Keratinocyte (primary cell): ENCODE measurements around the gene MIA. TPM values are rescaled to one million over a fixed set of nuclear protein-coding genes. Genes with fewer than 3 reads are reported as not detected.
A peak's percentile ranks its signal among the peaks of the same experiment; 100 is the strongest.
"Not testable (repeated sequence)": the region's sequence is repeated elsewhere in the genome, so short reads cannot be mapped to it uniquely, and the experiment has no call there.

Experiments used
- DNase-seq: peaks from one replicate; pipeline ENCODE4 v3.0.0-alpha.2; 2011; ENCODE audit warnings: low read depth, missing footprints, low spot score
- FAIRE-seq: peaks from 2 replicates; lab custom pipeline; 2011; peaks lifted over from hg19 to GRCh38; lab: Jason Lieb, UNC
- H2AFZ ChIP-seq: 2 replicates; pipeline ENCODE4 v1.6.0; 2012; ENCODE audit warnings: low read length, control low read depth, inconsistent platforms; ENCODE audit not compliant: control insufficient read depth
- H3K27ac ChIP-seq: 2 replicates; pipeline ENCODE4 v1.5.1; 2011; ENCODE audit warnings: low read length; ENCODE audit not compliant: control insufficient read depth, insufficient read depth
- H3K27me3 ChIP-seq: 3 replicates; pipeline ENCODE4 v1.6.0; 2011; ENCODE audit warnings: low read length; ENCODE audit not compliant: control insufficient read depth, insufficient read depth; ENCODE audit errors: extremely low read depth
- H3K36me3 ChIP-seq, 2 experiments: 2 replicates in 1 of 2; 3 replicates in 1 of 2; pipeline ENCODE4 v1.5.1; 2011; ENCODE audit warnings: low read length in 2 of 2, mild to moderate bottlenecking in 1 of 2; ENCODE audit not compliant: control insufficient read depth in 2 of 2, insufficient read depth in 2 of 2; ENCODE audit errors: extremely low read depth in 1 of 2
- H3K4me1 ChIP-seq: 3 replicates; pipeline ENCODE4 v1.5.1; 2011; ENCODE audit warnings: low read length; ENCODE audit not compliant: control insufficient read depth, insufficient read depth; ENCODE audit errors: extremely low read depth
- H3K4me2 ChIP-seq: 3 replicates; pipeline ENCODE4 v1.6.0; 2011; ENCODE audit warnings: low read depth, low read length; ENCODE audit not compliant: control insufficient read depth, insufficient read depth; ENCODE audit errors: extremely low read depth
- H3K4me3 ChIP-seq, 3 experiments: fragments of 200-600 bp in 1 of 3; sonication (generic) in 1 of 3; 2 replicates in 2 of 3; 3 replicates in 1 of 3; pipeline ENCODE4 v1.5.1; 2011 to 2016; ENCODE audit warnings: low read length in 3 of 3, mild to moderate bottlenecking in 3 of 3, control low read depth in 2 of 3, inconsistent platforms in 1 of 3, low read depth in 1 of 3, mixed read lengths in 1 of 3, mixed run types in 1 of 3, moderate library complexity in 1 of 3; ENCODE audit not compliant: control insufficient read depth in 2 of 3, insufficient read depth in 2 of 3; ENCODE audit errors: extremely low read depth in 1 of 3
- H3K79me2 ChIP-seq: 2 replicates; pipeline ENCODE4 v1.6.0; 2012; ENCODE audit warnings: low read length; ENCODE audit not compliant: control insufficient read depth, insufficient read depth
- H3K9ac ChIP-seq: 3 replicates; pipeline ENCODE4 v1.6.0; 2011; ENCODE audit warnings: low read length; ENCODE audit not compliant: control insufficient read depth, insufficient read depth; ENCODE audit errors: extremely low read depth
- H3K9me1 ChIP-seq: 3 replicates; pipeline ENCODE4 v1.6.0; 2011; ENCODE audit warnings: low read length; ENCODE audit not compliant: control insufficient read depth, insufficient read depth; ENCODE audit errors: extremely low read depth
- H3K9me3 ChIP-seq: 2 replicates; pipeline ENCODE4 v1.5.1; 2012; ENCODE audit warnings: low read depth, low read length; ENCODE audit not compliant: control insufficient read depth
- H4K20me1 ChIP-seq: 3 replicates; pipeline ENCODE4 v1.6.0; 2011; ENCODE audit warnings: low read length; ENCODE audit not compliant: control insufficient read depth, insufficient read depth; ENCODE audit errors: extremely low read depth
- dilution Hi-C: fragments of 300-500 bp; cut with MboI; formaldehyde crosslinking; loops from one replicate; pipeline ENCODE4 v1.7.0; 2020; ENCODE audit warnings: low sequenced_read_pairs; ENCODE audit not compliant: extremely low pct_ligation_motif_present
- polyA plus RNA-seq, 5 experiments: library from polyadenylated mRNA; depleted of rRNA in 3 of 5; stranded (reverse) in 3 of 5; stranded (forward) in 1 of 5; unstranded in 1 of 5; fragments of >200 nt; gene quantifications; 1 replicate in 1 of 5; 2 replicates in 3 of 5; 3 replicates in 1 of 5; pipeline versions ENCODE4 v1.2.1 to v1.2.3, GENCODE V29; 2011 to 2012; ENCODE audit warnings: missing spikeins in 2 of 5, low read depth in 1 of 5, low replicate concordance in 1 of 5
- TF ChIP-seq, protein P1 (sequence below), 3 experiments: IDR thresholded peaks in 1 of 3; conservative IDR thresholded peaks in 1 of 3; optimal IDR thresholded peaks in 1 of 3; 2 replicates in 2 of 3; 3 replicates in 1 of 3; pipeline versions ENCODE3 to v1.5.1; 2011; ENCODE audit warnings: low read length in 3 of 3, mild to moderate bottlenecking in 3 of 3, moderate library complexity in 2 of 3, control low read depth in 1 of 3, inconsistent platforms in 1 of 3; ENCODE audit not compliant: insufficient read depth in 2 of 3; ENCODE audit errors: extremely low read depth in 1 of 3

MIA gene
- polyA plus RNA-seq, 1 donor (not counting 4 experiments of a cell fraction or from before 2014, with no cell fraction given) = 3.4 TPM

DNA sequence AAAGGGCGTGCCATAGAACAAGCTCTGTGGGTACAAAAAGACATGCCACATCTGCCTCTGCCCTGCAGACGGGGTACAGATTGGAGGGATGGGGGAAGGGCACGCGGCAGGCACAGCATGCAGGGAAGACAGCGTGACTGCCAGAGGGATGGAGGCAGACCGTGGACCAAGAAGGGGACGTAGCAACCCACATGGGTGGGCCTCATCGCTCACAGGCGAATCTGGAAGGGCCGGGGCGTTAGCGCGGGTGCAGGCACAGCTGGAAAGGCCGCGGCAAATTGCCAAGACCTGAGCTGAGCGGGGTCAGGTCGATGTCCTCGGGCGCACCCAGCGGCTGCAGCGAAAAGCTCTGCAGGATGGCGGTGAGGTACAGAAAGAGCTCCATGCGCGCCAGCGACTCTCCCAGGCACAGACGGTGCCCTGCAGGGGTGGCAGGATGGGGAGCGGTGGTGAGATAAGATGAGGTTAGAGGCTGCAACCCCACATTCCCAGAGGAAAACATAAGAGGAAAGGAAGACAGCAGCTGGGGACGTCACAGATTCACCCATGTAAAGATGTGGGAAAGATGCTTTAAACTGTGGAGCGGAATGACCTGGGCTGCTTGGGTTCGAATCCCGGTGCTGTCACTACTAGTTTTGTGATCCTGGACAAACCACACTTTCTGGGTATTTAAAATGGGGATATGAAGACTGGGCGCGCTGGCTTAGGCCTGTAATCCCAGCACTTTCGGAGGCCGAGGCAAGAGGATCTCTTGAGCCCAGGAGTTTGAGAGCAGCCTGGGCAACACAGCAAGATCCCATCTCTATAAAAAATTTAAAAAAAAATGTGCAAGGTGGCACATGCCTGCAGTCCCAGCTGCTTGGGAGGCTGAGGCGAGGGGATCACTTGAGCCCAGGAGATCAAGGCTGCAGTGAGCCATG lies 43.4 kb downstream of the MIA start:
- H3K9me1 ChIP-seq, H3K36me3 ChIP-seq, H3K27me3 ChIP-seq, FAIRE-seq, H3K9ac ChIP-seq, H3K79me2 ChIP-seq, H3K4me1 ChIP-seq, H3K4me3 ChIP-seq, dilution Hi-C loops, H3K9me3 ChIP-seq, DNase-seq, H4K20me1 ChIP-seq, H3K27ac ChIP-seq: not testable (repeated sequence)
- TF ChIP-seq, protein P1, sequence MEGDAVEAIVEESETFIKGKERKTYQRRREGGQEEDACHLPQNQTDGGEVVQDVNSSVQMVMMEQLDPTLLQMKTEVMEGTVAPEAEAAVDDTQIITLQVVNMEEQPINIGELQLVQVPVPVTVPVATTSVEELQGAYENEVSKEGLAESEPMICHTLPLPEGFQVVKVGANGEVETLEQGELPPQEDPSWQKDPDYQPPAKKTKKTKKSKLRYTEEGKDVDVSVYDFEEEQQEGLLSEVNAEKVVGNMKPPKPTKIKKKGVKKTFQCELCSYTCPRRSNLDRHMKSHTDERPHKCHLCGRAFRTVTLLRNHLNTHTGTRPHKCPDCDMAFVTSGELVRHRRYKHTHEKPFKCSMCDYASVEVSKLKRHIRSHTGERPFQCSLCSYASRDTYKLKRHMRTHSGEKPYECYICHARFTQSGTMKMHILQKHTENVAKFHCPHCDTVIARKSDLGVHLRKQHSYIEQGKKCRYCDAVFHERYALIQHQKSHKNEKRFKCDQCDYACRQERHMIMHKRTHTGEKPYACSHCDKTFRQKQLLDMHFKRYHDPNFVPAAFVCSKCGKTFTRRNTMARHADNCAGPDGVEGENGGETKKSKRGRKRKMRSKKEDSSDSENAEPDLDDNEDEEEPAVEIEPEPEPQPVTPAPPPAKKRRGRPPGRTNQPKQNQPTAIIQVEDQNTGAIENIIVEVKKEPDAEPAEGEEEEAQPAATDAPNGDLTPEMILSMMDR (optimal IDR thresholded peaks at IDR 0.05 in 1 of 3, IDR thresholded peaks at IDR 0.05 in 1 of 3, conservative IDR thresholded peaks at IDR 0.05 in 1 of 3; ENCODE audit: extremely low read depth in 1 of 3, insufficient read depth in 2 of 3, low read length in 3 of 3) = peak in 1 of 3 experiments; percentile 26
- Histone ChIP-seq H2AFZ (peak overlapping the region; percentile 53), H3K4me2 (peak overlapping the region; percentile 32)

DNA sequence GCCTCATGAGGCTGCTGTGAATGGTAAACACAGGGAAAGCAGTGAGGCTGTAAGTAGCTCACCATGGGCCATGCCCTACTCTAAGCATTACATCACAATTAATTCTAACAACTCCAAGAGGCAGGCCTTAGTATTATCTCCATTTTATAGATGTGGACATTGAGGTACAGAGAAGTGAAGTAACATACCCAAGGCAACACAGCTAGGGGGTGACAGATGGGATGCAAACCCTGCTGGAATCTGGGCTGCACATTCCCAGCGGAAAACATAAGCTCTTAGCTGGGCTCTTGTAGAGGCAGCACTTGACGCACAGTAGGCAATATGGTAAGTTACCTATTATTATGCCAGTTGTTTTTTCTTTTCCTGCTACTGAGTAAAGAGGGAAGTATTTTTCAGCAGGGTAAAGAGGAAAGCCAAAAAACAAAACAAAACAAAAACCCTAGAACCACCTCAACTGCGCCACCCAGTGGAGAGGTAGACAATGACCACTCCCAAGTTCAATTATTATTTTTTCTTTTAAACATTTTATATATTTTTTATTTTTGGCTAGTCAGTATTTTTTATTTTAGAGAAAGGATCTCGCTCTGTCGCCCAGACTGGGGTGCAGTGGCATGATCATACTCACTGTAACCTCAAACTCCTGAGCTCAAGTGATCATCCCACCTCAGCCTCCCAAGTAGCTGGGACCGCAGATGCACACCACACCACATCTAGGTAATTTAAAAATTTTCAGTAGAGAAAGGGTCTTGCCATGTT lies 44.3 kb downstream of the MIA start:
- dilution Hi-C loops, H3K79me2 ChIP-seq, H3K9ac ChIP-seq, DNase-seq, FAIRE-seq, H4K20me1 ChIP-seq, H3K27ac ChIP-seq, H2AFZ ChIP-seq, H3K9me1 ChIP-seq, H3K9me3 ChIP-seq, H3K4me2 ChIP-seq, H3K4me3 ChIP-seq, H3K36me3 ChIP-seq, H3K27me3 ChIP-seq, H3K4me1 ChIP-seq: not testable (repeated sequence)
- TF ChIP-seq, protein P1 (optimal IDR thresholded peaks at IDR 0.05 in 1 of 3, IDR thresholded peaks at IDR 0.05 in 1 of 3, conservative IDR thresholded peaks at IDR 0.05 in 1 of 3; ENCODE audit: extremely low read depth in 1 of 3, insufficient read depth in 2 of 3, low read length in 3 of 3) = peak; percentile 32 to 55 (median 45)
